ENCODE measurements around the gene RHEB.

Gene RHEB

DNA sequence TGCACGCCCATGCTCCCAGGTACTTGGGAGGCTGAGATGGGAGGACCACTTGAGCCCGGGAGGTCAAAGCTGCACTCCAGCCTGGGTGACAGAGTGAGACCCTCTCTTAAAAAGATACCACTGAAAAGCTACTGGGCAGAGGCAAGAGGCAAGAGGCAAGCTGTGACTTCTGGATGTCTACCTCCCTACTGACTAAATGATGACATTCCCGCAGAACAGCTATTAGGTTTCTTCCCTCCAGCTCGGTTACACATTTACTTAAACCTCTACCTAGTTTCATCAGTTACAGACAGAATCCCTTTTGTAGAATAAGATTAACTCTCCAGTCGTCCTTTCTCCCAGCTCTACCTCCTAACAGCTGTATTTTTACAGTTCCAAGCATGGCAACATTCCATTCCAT is 21.2 kb downstream of the RHEB start:
- Histone ChIP-seq H3K9me2 (replicated peaks; ENCODE audit: control insufficient read depth, low read length) (no peaks in the 10 kb centered on the region), H3K79me2 (ENCODE audit: control insufficient read depth, low read length) (peaks cover 100% of the 10 kb centered on the region), H3K36me3 (ENCODE audit: control insufficient read depth, low read length) (peaks cover 12% of the 10 kb centered on the region), H3K27me3 (ENCODE audit: control insufficient read depth, low read length) (no peaks in the 10 kb centered on the region), H4K20me1 (ENCODE audit: control insufficient read depth, insufficient read depth, low read depth, low read length) (peaks cover 52% of the 10 kb centered on the region), H3K9me3 (ENCODE audit: control insufficient read depth, insufficient read depth, low read length) (no peaks in the 10 kb centered on the region), H3K4me2 (ENCODE audit: low read length) (no peak overlapping the region), H3K4me3 (ENCODE audit: low read length) (no peak overlapping the region), H3K4me1 (ENCODE audit: control insufficient read depth, low read length) (no peaks in the 10 kb centered on the region), H3F3A (ENCODE audit: control insufficient read depth, insufficient read depth) (no peaks in the 10 kb centered on the region), H3K27ac (ENCODE audit: low read depth, low read length) (no peak overlapping the region)
- TF ChIP-seq EZH2phosphoT487 (IDR thresholded peaks at IDR 0.05; ENCODE audit: borderline replicate concordance, low read length), result no peak

DNA sequence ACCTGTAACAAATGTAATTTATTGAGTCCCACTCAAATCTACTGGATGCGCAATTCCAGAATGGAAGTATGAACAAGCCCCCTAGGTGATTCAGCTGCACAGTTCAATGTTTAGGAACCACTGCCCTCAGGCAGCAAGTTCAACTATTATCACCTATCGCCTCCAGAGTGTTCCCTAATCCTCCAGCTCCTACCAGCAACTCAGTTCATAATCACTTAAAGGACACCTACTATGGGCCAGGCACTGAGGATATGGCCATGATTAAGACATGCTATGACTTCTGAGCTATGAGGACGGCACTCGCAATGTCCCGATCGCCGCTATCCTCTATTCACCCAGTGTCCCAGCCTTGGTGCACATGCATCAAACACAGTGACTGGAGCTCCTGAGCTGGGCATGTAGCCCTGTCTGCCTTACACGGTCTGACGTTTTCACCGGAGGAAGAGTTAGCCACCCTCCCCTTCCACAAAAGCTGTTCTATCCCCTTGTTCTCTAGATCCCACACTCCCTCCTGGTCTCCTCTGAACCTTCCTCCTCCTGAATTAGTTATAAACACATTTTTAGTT is 22.3 kb downstream of the RHEB start:
- Histone ChIP-seq H3K9me2 (replicated peaks; ENCODE audit: control insufficient read depth, low read length) (no peaks in the 10 kb centered on the region), H3K36me3 (ENCODE audit: control insufficient read depth, low read length) (peaks cover 12% of the 10 kb centered on the region), H3K4me1 (ENCODE audit: control insufficient read depth, low read length) (no peaks in the 10 kb centered on the region), H3K9me3 (ENCODE audit: control insufficient read depth, insufficient read depth, low read length) (no peaks in the 10 kb centered on the region), H3K4me3 (ENCODE audit: low read length) (no peak overlapping the region), H3K4me2 (ENCODE audit: low read length) (no peak overlapping the region), H3F3A (ENCODE audit: control insufficient read depth, insufficient read depth) (no peaks in the 10 kb centered on the region), H3K27ac (ENCODE audit: low read depth, low read length) (no peak overlapping the region), H3K79me2 (ENCODE audit: control insufficient read depth, low read length) (peaks cover 100% of the 10 kb centered on the region), H3K27me3 (ENCODE audit: control insufficient read depth, low read length) (no peaks in the 10 kb centered on the region), H4K20me1 (ENCODE audit: control insufficient read depth, insufficient read depth, low read depth, low read length) (peaks cover 55% of the 10 kb centered on the region)
- TF ChIP-seq, protein P1, sequence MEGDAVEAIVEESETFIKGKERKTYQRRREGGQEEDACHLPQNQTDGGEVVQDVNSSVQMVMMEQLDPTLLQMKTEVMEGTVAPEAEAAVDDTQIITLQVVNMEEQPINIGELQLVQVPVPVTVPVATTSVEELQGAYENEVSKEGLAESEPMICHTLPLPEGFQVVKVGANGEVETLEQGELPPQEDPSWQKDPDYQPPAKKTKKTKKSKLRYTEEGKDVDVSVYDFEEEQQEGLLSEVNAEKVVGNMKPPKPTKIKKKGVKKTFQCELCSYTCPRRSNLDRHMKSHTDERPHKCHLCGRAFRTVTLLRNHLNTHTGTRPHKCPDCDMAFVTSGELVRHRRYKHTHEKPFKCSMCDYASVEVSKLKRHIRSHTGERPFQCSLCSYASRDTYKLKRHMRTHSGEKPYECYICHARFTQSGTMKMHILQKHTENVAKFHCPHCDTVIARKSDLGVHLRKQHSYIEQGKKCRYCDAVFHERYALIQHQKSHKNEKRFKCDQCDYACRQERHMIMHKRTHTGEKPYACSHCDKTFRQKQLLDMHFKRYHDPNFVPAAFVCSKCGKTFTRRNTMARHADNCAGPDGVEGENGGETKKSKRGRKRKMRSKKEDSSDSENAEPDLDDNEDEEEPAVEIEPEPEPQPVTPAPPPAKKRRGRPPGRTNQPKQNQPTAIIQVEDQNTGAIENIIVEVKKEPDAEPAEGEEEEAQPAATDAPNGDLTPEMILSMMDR (IDR thresholded peaks at IDR 0.05; ENCODE audit: low read depth, low read length, poor library complexity, severe bottlenecking), result no peak
- TF ChIP-seq EZH2phosphoT487 (IDR thresholded peaks at IDR 0.05; ENCODE audit: borderline replicate concordance, low read length), result no peak

DNA sequence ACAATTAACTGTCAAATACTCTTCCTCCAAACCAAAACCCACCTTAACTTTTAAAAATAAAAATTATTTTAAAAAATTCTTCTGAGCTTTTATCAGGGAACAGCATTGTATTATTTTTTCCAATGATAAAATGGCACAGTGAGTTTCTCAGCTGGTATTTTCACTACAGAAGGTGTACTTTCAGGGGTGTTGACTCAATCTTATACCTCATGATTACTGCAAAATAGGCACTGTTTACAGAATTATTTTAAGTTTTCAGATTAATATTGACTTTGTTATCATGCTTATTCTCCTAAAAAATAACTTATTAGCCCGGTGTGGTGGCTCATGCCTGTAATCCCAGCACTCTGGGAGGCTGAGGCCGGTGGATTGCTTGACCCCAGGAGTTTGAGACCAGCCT is 24.3 kb downstream of the RHEB start:
- H3K79me2 ChIP-seq (ENCODE audit: control insufficient read depth, low read length), result peaks cover 100% of the 10 kb centered on the region
- peaks cover 23% of the 10 kb centered on the region for H3K36me3 ChIP-seq (ENCODE audit: control insufficient read depth, low read length)
- no peaks in the 10 kb centered on the region for H3K27me3 ChIP-seq (ENCODE audit: control insufficient read depth, low read length)
- H3K9me2 ChIP-seq (replicated peaks; ENCODE audit: control insufficient read depth, low read length), result no peaks in the 10 kb centered on the region
- no peaks in the 10 kb centered on the region for H3K9me3 ChIP-seq (ENCODE audit: control insufficient read depth, insufficient read depth, low read length)
- H3K4me2 ChIP-seq (ENCODE audit: low read length), result no peak overlapping the region
- no peak overlapping the region for H3K27ac ChIP-seq (ENCODE audit: low read depth, low read length)
- no peaks in the 10 kb centered on the region for H3K4me1 ChIP-seq (ENCODE audit: control insufficient read depth, low read length)
- H3K4me3 ChIP-seq (ENCODE audit: low read length), result no peak overlapping the region
- TF ChIP-seq, protein P1 (IDR thresholded peaks at IDR 0.05; ENCODE audit: low read depth, low read length, poor library complexity, severe bottlenecking), result no peak
- no peak for TF ChIP-seq EZH2phosphoT487 (IDR thresholded peaks at IDR 0.05; ENCODE audit: borderline replicate concordance, low read length)
- no peaks in the 10 kb centered on the region for H3F3A ChIP-seq (ENCODE audit: control insufficient read depth, insufficient read depth)
- H4K20me1 ChIP-seq (ENCODE audit: control insufficient read depth, insufficient read depth, low read depth, low read length), result peaks cover 49% of the 10 kb centered on the region

DNA sequence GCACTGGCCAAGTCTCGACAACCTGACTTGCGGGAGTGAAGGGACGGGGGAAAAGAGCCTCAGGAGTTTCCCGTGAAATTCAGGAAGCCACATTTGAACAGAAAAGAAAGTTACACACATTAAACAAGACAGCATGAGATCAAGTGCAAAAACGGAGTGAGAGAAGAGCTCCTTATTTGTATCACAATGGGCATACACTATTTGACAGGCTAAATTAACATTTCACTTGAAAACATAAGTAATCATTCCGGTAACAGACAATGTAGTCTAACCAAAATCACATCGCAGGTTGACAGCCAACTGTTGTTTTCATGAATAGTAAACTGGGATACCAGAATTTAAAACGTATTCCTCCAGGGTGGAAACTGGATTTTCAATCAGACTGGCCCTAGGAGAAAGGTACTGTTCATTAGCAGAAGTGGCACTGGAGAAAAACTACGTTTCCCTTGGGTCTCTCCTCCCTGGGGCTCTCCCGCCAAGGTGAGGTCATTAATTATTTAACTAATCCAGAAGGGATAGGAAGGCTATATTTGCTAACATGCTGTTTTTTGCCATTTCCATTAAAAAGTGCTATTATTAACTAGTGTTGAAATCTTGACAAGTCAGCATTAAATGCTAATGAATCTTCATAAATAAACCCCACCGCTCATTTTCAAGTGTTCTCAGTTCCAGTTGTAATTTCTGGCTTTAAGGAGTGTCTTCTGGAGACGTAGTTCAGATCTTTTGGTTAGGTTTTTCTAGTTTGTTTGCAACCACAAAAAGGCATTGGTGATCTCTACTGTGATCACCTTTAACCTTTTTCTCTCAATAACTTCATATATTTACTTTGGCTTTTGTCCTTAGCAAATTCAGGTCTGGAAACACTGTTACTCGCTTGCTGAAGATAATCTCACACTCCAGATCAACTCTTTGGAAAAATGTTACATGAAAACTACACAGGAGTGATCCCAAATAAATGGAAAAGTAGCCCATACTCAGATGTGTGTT is 25.1 kb downstream of the RHEB start:
- H3K9me3 ChIP-seq (ENCODE audit: control insufficient read depth, insufficient read depth, low read length), result no peaks in the 10 kb centered on the region
- H4K20me1 ChIP-seq (ENCODE audit: control insufficient read depth, insufficient read depth, low read depth, low read length), result peaks cover 44% of the 10 kb centered on the region
- H3K27me3 ChIP-seq (ENCODE audit: control insufficient read depth, low read length), result no peaks in the 10 kb centered on the region
- no peaks in the 10 kb centered on the region for H3K4me1 ChIP-seq (ENCODE audit: control insufficient read depth, low read length)
- peaks cover 97% of the 10 kb centered on the region for H3K79me2 ChIP-seq (ENCODE audit: control insufficient read depth, low read length)
- H3K27ac ChIP-seq (ENCODE audit: low read depth, low read length), result no peak overlapping the region
- H3K9me2 ChIP-seq (replicated peaks; ENCODE audit: control insufficient read depth, low read length), result no peaks in the 10 kb centered on the region
- H3K4me3 ChIP-seq (ENCODE audit: low read length), result no peak overlapping the region
- no peak overlapping the region for H3K4me2 ChIP-seq (ENCODE audit: low read length)
- peaks cover 30% of the 10 kb centered on the region for H3K36me3 ChIP-seq (ENCODE audit: control insufficient read depth, low read length)
- TF ChIP-seq, protein P1 (IDR thresholded peaks at IDR 0.05; ENCODE audit: low read depth, low read length, poor library complexity, severe bottlenecking), result no peak
- TF ChIP-seq EZH2phosphoT487 (IDR thresholded peaks at IDR 0.05; ENCODE audit: borderline replicate concordance, low read length), result no peak
- H3F3A ChIP-seq (ENCODE audit: control insufficient read depth, insufficient read depth), result no peaks in the 10 kb centered on the region
